ENCODE measurements around the gene CLMP. TPM values are rescaled to one million over a fixed set of nuclear protein-coding genes. Genes with fewer than 3 reads are reported as not detected.
"Not testable (repeated sequence)": the region's sequence is repeated elsewhere in the genome, so short reads cannot be mapped to it uniquely, and the experiment has no call there.

Gene CLMP
- polyA plus RNA-seq, 4 donors: 25.2 to 42.3 (median 39.1) TPM

GRCh38 chr11:123218451-123218850 lies 23.4 kb upstream of the CLMP start:
- DNase-seq (ENCODE audit: low read depth in 4 of 4, low spot score in 3 of 4): no peak

- DNase-seq (ENCODE audit: low read depth in 4 of 4, low spot score in 3 of 4): no peak
Observed at GRCh38 chr11:123217897-123218296, 22.8 kb upstream of the CLMP start.

GRCh38 chr11:123216249-123216648 lies 21.2 kb upstream of the CLMP start:
- DNase-seq (ENCODE audit: low read depth in 4 of 4, low spot score in 3 of 4): no peak

- no peak for DNase-seq (ENCODE audit: low read depth in 4 of 4, low spot score in 3 of 4)
Observed at GRCh38 chr11:123214940-123215339, 19.9 kb upstream of the CLMP start.

GRCh38 chr11:123214396-123214795 lies 19.3 kb upstream of the CLMP start:
- DNase-seq (ENCODE audit: low read depth in 4 of 4, low spot score in 3 of 4): no peak

GRCh38 chr11:123213307-123213771 lies 18.3 kb upstream of the CLMP start:
- no peak for DNase-seq (ENCODE audit: low read depth in 4 of 4, low spot score in 3 of 4)

GRCh38 chr11:123212406-123212805 lies 17.4 kb upstream of the CLMP start:
- no peak for DNase-seq (ENCODE audit: low read depth in 4 of 4, low spot score in 3 of 4)

GRCh38 chr11:123211981-123212380 lies 16.9 kb upstream of the CLMP start:
- DNase-seq (ENCODE audit: low read depth in 4 of 4, low spot score in 3 of 4): no peak

- no peak for DNase-seq (ENCODE audit: low read depth in 4 of 4, low spot score in 3 of 4)
Observed at GRCh38 chr11:123211149-123211852, 16.3 kb upstream of the CLMP start.

- DNase-seq (ENCODE audit: low read depth in 4 of 4, low spot score in 3 of 4): no peak
Observed at GRCh38 chr11:123209591-123209990, 14.5 kb upstream of the CLMP start.

- DNase-seq (ENCODE audit: low read depth in 4 of 4, low spot score in 3 of 4): no peak
Observed at GRCh38 chr11:123206791-123207434, 11.9 kb upstream of the CLMP start.

- DNase-seq (ENCODE audit: low read depth in 4 of 4, low spot score in 3 of 4): not testable (repeated sequence)
Observed at GRCh38 chr11:123206055-123206454, 11.0 kb upstream of the CLMP start.

- no peak for DNase-seq (ENCODE audit: low read depth in 4 of 4, low spot score in 3 of 4)
Observed at GRCh38 chr11:123203934-123204333, 8.9 kb upstream of the CLMP start.

- no peak for DNase-seq (ENCODE audit: low read depth in 4 of 4, low spot score in 3 of 4)
Observed at GRCh38 chr11:123203471-123203870, 8.4 kb upstream of the CLMP start.

GRCh38 chr11:123202155-123203151 lies 7.4 kb upstream of the CLMP start:
- no peak for DNase-seq (ENCODE audit: low read depth in 4 of 4, low spot score in 3 of 4)

GRCh38 chr11:123200264-123200663 lies 5.2 kb upstream of the CLMP start:
- no peak for DNase-seq (ENCODE audit: low read depth in 4 of 4, low spot score in 3 of 4)

- no peak for DNase-seq (ENCODE audit: low read depth in 4 of 4, low spot score in 3 of 4)
Observed at GRCh38 chr11:123197711-123198110, 2.7 kb upstream of the CLMP start.

- DNase-seq (ENCODE audit: low read depth in 4 of 4, low spot score in 3 of 4): no peak
Observed at GRCh38 chr11:123196060-123196714, 1.1 kb upstream of the CLMP start.

- no peak for DNase-seq (ENCODE audit: low read depth in 4 of 4, low spot score in 3 of 4)
Observed at GRCh38 chr11:123194337-123195187, 486 bp downstream of the CLMP start.

GRCh38 chr11:123193742-123194141 lies 1.3 kb downstream of the CLMP start:
- DNase-seq (ENCODE audit: low read depth in 4 of 4, low spot score in 3 of 4): no peak
